Activated CD4-positive, CD25-positive, alpha-beta regulatory T cell (primary cell): Measurements from ENCODE around the gene RBBP8NL.
"Not testable (repeated sequence)": the region's sequence is repeated elsewhere in the genome, so short reads cannot be mapped to it uniquely, and the experiment has no call there.

Experiments
- DNase-seq, 4 experiments: peaks; one replicate each; lab custom pipeline; 2025; lab: John Stamatoyannopoulos, UW

RBBP8NL gene

DNA sequence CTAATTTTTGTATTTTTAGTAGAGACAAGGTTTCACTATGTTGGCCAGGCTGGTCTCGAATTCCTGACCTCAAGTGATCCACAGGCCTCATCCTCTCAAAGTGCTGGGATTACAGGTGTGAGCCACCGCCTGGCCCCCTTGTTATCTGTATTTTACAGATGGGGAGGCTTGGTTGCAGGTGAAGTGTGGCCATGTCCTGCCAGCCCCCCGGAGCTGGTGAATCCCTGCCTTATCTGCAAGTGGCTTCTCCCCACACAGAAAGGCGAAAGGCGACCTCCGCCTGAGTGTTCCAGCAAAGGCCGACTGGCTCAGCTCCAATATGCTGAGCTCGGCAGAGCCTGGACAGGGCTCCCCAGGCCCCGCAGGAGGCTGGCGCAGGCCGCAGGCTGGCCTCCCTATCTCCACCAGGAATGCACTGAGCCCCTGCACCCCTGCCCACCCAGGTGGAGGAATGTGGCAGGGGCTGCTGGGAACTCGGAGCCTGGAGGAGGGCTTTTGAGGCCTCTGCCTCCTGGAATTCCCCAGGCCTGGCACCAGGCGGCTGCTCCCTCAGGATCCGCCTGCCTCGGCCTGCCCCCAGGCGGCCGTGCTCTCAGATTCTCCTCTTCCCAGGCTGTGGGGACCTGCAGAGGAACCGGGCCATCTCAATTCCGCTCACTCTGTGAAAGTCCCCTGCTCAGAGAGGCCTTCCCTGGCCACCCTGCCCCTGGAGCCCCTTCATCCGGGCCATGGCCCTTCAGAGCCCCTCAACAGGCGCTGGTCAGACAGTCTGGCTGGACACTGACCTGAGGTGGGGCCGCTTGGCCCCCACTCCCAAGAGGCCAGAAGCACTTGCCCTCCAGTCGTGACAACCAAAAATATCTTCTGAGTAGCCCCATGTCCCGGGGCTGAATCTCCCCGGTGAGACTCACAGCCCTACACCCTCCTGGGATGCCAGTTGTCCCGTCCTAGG lies 51.0 kb downstream of the RBBP8NL start:
- DNase-seq = no peak

DNA sequence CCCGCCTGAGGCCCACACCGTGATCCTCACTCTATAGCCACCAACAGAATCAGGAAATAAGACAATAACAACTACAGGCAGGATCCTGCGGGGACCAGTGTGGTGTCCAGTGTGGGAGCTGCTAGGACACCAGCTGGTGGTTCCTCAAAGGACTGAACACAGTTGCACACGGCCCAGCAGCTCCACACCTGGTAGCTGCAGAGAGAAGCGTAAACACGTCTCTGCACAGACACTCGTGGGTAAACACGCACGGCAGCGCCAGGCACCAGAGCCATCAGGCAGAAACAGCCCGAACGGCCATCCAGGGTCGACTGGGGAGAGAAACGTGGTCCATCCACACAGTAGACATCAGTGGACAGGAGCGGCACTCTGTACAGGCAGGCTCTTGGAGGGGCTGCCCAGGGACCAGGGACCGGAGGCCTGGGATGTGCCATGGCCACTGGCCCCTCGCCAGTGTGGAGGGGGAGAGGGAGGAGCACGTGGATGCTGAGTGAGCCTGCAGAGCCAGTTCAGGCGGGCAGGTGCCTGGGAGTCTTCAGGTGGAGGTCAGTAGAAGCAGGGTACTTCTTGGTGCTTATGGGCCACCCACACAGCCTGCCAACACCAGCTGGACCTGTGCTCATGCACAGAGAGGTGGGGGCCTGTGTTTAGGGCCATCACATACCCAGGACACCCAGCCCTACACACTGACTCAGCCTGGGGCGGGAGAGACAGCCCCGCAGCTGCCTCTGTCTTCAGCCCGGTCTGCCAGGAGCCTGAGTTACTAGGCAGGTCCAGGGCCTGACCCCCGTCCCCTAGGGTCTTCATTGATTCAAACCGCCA lies 52.8 kb downstream of the RBBP8NL start:
- DNase-seq = no peak

DNA sequence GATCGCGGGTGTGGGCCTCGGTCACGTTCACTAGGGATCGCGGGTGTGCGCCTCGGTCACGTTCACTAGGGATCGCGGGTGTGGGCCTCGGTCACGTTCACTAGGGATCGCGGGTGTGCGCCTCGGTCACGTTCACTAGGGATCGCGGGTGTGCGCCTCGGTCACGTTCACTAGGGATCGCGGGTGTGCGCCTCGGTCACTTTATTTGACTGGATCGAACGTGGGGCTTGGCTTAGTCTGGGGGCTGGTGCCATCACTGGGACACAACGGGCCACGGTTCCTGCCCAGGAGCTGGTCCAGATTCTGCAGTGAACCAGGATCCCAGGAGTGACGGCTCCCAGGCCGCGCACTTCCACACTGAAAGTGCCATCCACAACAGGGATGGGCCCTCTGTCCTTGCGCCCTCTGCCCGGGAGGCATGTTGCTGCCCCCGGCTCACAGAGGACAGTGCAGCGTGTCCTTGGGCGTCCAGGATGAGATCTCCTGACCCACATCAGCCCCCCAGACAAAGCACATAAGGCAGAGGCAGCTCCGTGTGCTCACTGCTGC lies 53.6 kb downstream of the RBBP8NL start:
- not testable (repeated sequence) for DNase-seq

GRCh38 chr20:62372042-62372993 lies 55.0 kb downstream of the RBBP8NL start:
- DNase-seq = no peak

DNA sequence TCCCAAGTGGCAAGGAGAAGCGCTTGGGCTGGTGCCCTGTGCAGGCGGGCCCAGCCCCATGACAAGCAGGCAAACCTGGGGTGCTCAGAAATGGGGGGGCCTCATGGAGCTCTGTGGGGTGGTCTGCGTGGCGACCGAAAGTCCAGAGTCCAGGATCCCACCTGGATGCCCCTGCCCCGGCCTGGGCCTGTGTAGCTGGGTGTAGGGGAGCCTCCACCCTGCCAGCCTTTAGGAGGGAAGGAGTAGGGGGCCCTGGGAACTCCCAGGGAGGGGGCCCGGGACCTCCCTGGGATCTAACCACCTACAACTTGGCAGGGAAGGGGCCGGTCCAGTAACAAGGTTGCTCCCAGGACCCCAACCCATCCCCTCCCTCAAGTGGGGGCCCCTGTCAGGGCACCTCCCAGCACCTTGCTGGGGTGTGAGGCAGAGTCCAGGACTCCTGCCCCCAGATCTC lies 55.7 kb downstream of the RBBP8NL start:
- DNase-seq = no peak

DNA sequence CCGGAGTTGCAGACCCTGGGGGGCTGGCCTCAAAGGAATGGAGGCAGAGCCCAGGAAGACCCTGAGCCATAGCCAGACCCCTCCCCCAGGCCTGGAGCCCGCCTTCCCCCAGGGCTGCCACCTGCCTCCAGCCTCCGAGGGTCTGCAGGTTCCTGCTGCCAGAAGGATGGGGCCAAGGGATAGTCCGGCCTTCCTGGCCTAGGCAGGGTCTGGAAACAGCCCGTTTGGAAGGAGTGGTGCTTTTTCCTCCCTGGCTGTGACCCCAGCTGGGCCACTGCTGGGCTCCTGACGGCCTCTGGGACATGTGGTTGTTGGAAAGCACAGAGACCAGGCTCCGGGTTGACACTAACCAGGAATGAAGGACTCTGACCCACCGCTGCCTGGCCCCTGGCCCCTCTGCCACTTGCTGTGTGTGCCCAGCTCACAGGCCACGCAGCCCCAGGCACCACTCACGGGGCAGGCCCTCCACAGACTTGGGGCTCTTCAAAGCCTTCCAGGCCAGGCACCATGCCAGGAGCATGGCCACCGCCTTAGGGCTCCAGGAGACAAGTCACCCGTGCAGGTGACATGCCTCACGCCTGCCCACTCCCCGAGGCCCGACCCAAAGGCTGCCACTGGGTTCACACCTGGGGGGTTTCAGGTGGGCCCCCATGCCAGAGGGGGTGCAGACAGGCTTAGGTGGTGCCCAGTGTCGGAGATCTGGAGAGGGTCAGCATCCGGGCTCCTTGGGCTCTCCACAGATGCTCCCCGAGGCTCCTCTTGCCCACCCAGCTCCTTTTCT lies 56.3 kb downstream of the RBBP8NL start:
- DNase-seq = no peak

- no peak for DNase-seq
Measured at GRCh38 chr20:62370115-62370806, 57.1 kb downstream of the RBBP8NL start.

GRCh38 chr20:62369815-62370114 lies 57.6 kb downstream of the RBBP8NL start:
- DNase-seq = no peak

GRCh38 chr20:62368976-62369814 lies 58.1 kb downstream of the RBBP8NL start:
- no peak for DNase-seq

DNA sequence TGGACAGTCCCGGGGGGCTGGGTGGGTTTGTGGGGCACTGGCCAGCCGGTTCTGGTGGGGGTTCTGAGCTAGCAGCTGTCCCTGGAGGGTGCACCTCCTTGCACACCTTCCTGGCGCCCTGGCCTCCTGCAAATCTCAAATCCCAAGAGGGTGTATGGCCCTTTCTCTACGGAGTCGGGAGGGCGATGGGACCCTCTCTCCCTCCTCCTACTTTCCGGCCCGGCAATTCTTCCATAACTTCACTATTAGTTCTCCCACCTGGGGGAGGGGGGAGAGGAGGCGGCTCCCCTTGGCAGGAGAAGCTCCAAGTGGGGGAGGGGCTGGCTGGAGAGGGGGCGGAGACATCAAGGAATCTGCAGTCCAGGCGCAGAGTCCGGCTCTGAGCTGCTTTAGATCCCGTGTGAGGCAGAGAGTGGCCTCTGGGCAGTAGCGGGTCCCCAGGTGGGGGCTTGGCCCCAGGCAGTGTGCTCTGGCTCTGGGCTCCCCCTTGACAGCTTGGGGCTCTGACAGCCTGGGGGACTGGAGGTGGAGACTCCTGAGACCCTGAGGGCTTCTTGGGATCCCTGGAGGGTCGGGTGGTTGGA lies 58.9 kb downstream of the RBBP8NL start:
- no peak for DNase-seq

DNA sequence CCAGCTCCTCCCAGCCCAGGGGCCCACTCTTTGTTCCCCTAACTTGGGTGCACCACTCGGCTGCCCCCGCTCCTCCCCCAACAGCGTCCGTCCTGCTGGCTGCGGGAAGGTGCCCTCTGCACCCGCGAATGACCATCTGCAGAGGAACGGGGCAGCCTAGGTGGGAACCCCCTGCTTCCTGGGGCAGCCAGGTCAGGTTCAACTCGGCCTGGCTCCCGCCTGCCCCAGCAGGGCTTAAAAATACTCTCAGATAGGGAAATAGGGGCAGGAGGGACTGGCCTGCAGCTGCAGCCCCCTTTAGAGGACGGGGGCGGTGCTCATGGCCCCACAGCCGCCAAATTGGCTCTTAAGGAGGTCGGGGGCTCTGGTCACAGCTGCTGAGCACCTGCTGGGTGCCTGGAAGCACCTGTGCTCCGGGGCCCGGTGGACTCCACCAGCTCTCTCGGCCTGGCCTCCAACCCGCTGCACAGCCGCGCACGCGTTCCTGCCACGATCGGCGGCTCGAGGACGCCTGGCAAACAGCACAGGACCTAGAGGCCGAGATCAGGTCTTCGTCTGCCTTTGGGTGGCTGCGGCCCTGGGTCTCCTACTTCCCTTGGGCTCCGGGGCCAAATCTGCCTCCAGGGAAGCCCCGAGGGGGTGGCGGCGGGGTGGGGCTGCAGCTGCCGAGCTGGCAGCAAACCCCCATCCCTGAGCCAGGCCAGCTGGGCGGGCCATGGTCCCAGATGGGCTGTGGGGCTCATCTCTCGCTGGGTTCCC lies 59.5 kb downstream of the RBBP8NL start:
- no peak for DNase-seq

DNA sequence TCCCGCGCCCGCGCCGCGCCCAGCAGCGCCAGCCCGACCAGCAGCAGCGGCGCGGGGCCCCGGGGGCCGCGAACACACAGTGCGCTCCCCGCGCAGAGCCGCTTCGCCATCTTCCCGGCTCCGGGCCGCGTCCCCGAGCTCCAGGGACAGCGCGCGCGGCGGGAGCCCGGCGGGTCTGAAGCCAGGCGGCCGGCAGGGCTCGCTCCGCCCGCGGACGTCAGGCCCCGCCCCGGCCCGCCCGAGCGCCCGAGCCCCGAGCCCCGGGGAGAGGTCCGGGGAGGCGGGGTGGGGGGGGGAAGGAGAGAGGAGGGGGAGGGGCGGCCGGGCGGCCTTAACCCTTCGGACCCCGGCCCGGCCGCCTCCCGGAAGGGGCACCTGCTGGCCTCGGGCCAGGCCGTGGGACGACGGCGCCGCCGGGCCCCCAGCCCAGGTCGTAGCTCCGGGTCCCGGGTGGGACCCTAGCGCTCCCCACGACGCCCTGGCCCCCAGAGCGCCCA lies 60.2 kb downstream of the RBBP8NL start, which contains the start of gene LAMA5:
Gene LAMA5, minus strand, starts transcription at position 177 of the 497 bp plus-strand sequence. Its CDS starts 67 bp downstream, at position 110.
- no peak for DNase-seq

DNA sequence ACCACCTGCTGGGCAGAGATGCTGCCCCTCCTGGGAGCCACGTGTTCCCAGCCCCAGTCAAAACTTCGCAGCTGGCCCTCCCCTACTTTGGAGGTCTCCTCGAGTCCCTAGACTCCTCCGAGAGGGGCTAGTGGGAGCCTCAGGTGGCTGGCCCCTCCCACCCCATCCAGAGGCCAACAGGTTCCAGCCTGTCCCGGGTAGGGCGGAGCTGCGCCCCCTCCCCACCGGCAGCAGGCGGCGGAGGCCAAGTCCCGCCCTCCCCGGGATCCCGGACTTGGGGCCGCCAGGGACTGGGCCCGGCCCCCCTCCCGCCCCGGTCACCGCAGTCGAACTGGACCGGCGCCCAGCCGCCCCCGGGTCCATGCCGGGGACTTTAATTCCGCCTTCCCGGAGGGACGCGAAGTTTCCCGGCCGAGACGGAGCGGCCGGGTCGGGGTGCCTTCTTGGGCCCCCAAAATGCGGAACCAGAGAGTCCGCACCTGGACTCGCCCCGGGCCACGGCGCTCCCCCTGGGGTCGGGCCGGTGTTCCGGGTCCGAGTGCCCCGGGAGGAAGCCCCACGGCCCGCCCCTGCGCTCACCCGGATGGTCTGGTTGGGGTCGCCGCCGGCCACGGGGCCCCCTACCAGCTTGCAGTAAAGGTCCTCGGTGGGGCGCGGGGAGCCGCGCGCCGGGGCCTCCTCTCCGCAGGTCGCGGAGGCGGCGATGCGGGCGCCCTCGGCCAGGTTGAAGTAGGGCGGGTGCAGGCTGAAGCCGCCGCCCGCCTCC lies 60.8 kb downstream of the RBBP8NL start:
- no peak for DNase-seq

GRCh38 chr20:62365814-62366369 lies 61.4 kb downstream of the RBBP8NL start:
- DNase-seq = no peak

DNA sequence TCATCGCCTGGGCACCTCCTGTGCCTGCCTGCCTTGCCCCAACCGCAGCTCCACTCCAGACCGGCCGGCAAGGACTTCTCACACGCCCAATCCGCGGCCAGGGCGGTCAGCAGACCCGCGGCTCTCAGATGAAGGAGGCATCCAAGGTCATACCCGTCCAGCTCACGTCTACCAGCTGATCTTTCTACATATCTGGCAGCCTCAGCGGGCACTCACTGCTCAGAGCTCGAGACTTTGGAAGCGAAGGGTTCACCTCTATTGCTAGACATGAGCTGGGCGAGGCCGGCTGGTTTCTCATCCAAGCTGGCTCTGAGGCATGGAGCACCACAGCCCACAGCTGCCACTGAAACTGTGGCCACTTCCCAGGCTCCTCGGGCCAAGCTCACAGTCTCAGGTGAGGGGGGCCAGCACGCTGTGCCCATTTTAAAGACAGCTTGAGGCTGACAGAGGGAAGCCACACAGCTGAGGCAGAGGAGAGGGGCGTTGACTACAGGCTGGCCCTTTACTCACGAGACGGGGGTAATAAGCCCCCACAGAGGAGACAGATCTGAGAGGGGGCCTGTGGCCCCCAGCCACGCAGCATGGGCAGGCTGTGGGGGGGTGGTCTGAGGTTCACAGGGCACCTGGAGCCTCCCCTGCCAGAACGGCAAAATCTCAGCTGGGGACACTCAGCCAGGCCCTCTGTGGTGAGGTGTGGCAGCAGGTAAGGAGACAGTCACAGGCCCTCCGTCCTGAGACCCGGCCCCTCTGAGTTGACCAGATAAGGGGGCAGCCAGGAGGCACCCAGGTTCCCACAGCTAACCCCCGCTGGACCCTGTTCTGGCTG lies 62.2 kb downstream of the RBBP8NL start:
- DNase-seq = no peak
